H9 (cell line): ENCODE data around the gene GRIA4. TPM values are rescaled to one million over a fixed set of nuclear protein-coding genes. Genes with fewer than 3 reads are reported as not detected.

Experiments used
- DNase-seq: peaks from one replicate; pipeline ENCODE4 v3.0.0-alpha.2; 2017
- H2AFZ ChIP-seq: one replicate; pipeline ENCODE4 v1.6.1; 2013; ENCODE audit warnings: mild to moderate bottlenecking, low read length, control low read depth, moderate library complexity
- H2AK5ac ChIP-seq: 2 replicates; pipeline ENCODE4 v1.6.1; 2013; ENCODE audit warnings: low read length, control low read depth, mixed read lengths; ENCODE audit not compliant: insufficient read length
- H2BK120ac ChIP-seq: one replicate; pipeline ENCODE4 v1.6.1; 2013; ENCODE audit warnings: low read depth, mild to moderate bottlenecking, low read length, control low read depth, inconsistent platforms; ENCODE audit not compliant: poor library complexity, severe bottlenecking
- H2BK12ac ChIP-seq: 2 replicates; pipeline ENCODE4 v1.6.1; 2013; ENCODE audit warnings: low read length, control low read depth, mixed read lengths, low read depth; ENCODE audit not compliant: insufficient read length
- H2BK15ac ChIP-seq: 2 replicates; pipeline ENCODE4 v1.6.1; 2013; ENCODE audit warnings: low read depth, low read length, control low read depth
- H2BK20ac ChIP-seq: one replicate; pipeline ENCODE4 v1.6.1; 2013; ENCODE audit warnings: low read depth, mild to moderate bottlenecking, low read length, control low read depth, inconsistent platforms; ENCODE audit not compliant: poor library complexity, severe bottlenecking
- H2BK5ac ChIP-seq: 2 replicates; pipeline ENCODE4 v1.6.1; 2013; ENCODE audit warnings: low read length, control low read depth, mixed read lengths; ENCODE audit not compliant: insufficient read length
- H3K14ac ChIP-seq: 2 replicates; pipeline ENCODE4 v1.6.1; 2013; ENCODE audit warnings: low read length, control low read depth; ENCODE audit not compliant: insufficient read depth
- H3K18ac ChIP-seq: 2 replicates; pipeline ENCODE4 v1.6.1; 2013; ENCODE audit warnings: low read depth, mild to moderate bottlenecking, mixed read lengths, low read length, control low read depth; ENCODE audit not compliant: insufficient read length
- H3K23ac ChIP-seq: 2 replicates; pipeline ENCODE4 v1.6.1; 2013; ENCODE audit warnings: low read length, control low read depth, mixed read lengths, low read depth; ENCODE audit not compliant: insufficient read length
- H3K23me2 ChIP-seq: 2 replicates; pipeline ENCODE4 v1.6.1; 2013; ENCODE audit warnings: low read depth, mild to moderate bottlenecking, mixed read lengths, low read length, control low read depth; ENCODE audit not compliant: insufficient read length, poor library complexity, severe bottlenecking
- H3K27ac ChIP-seq: 2 replicates; pipeline ENCODE4 v1.5.1; 2013; ENCODE audit warnings: low read length, control low read depth, mixed read lengths, low read depth; ENCODE audit not compliant: insufficient read length
- H3K27me3 ChIP-seq: 2 replicates; pipeline ENCODE4 v1.6.1; 2013; ENCODE audit warnings: low read length, control low read depth, inconsistent platforms; ENCODE audit not compliant: insufficient read depth
- H3K4ac ChIP-seq: 2 replicates; pipeline ENCODE4 v1.6.1; 2013; ENCODE audit warnings: low read depth, mild to moderate bottlenecking, control low read depth, inconsistent platforms, low read length, moderate library complexity
- H3K4me1 ChIP-seq: 2 replicates; pipeline ENCODE4 v1.6.1; 2013; ENCODE audit warnings: low read length, control low read depth, inconsistent platforms; ENCODE audit not compliant: insufficient read depth
- H3K4me2 ChIP-seq: 2 replicates; pipeline ENCODE4 v1.6.1; 2013; ENCODE audit warnings: low read length, control low read depth, mixed read lengths; ENCODE audit not compliant: insufficient read length, insufficient read depth
- H3K56ac ChIP-seq: 2 replicates; pipeline ENCODE4 v1.6.1; 2013; ENCODE audit warnings: low read depth, mild to moderate bottlenecking, mixed read lengths, low read length, control low read depth; ENCODE audit not compliant: insufficient read length
- H3K79me1 ChIP-seq: 2 replicates; pipeline ENCODE4 v1.6.1; 2013; ENCODE audit warnings: low read depth, mild to moderate bottlenecking, moderate library complexity, low read length, control low read depth, inconsistent platforms; ENCODE audit not compliant: insufficient read depth, poor library complexity, severe bottlenecking
- H3K79me2 ChIP-seq: 2 replicates; pipeline ENCODE4 v1.6.1; 2013; ENCODE audit warnings: low read length, control low read depth, inconsistent platforms; ENCODE audit not compliant: insufficient read depth
- H3K9ac ChIP-seq: 2 replicates; pipeline ENCODE4 v1.6.1; 2013; ENCODE audit warnings: low read length, control low read depth, mixed read lengths; ENCODE audit not compliant: insufficient read length; ENCODE audit errors: extremely low read depth
- H3K9me3 ChIP-seq: one replicate; pipeline ENCODE4 v1.6.1; 2013; ENCODE audit warnings: low read depth, low read length, inconsistent platforms; ENCODE audit not compliant: control insufficient read depth
- H3T11ph ChIP-seq: one replicate; pipeline ENCODE4 v1.6.1; 2013; ENCODE audit warnings: mild to moderate bottlenecking, low read length, control low read depth, inconsistent platforms
- H4K20me1 ChIP-seq: one replicate; pipeline ENCODE4 v1.6.1; 2013; ENCODE audit not compliant: control insufficient read depth, insufficient read length, insufficient read depth
- H4K5ac ChIP-seq: 2 replicates; pipeline ENCODE4 v1.6.1; 2013; ENCODE audit warnings: low read depth, mild to moderate bottlenecking, mixed read lengths, low read length, control low read depth; ENCODE audit not compliant: insufficient read length
- H4K8ac ChIP-seq: replicated peaks from 2 replicates; pipeline ENCODE4 v1.6.1; 2013; ENCODE audit warnings: low read length, control low read depth, mixed read lengths, low read depth; ENCODE audit not compliant: insufficient read length
- H4K91ac ChIP-seq: 2 replicates; pipeline ENCODE4 v1.6.1; 2013; ENCODE audit warnings: low read depth, mild to moderate bottlenecking, moderate library complexity, mixed read lengths, low read length, control low read depth; ENCODE audit not compliant: insufficient read length
- H3K27ac Mint-ChIP-seq, 3 experiments: 2 replicates in 2 of 3; 3 replicates in 1 of 3; pipeline ENCODE4 v1.8.0; 2020 to 2021; ENCODE audit warnings: mixed read lengths in 3 of 3, mild to moderate bottlenecking in 1 of 3, moderate library complexity in 1 of 3
- H3K27me3 Mint-ChIP-seq: 2 replicates; pipeline ENCODE4 v1.8.0; 2021; ENCODE audit warnings: low read depth, mild to moderate bottlenecking, moderate library complexity, mixed read lengths
- H3K36me3 Mint-ChIP-seq, 3 experiments: 2 replicates in 2 of 3; 3 replicates in 1 of 3; pipeline ENCODE4 v1.8.0; 2020 to 2021; ENCODE audit warnings: low read depth in 3 of 3, mixed read lengths in 3 of 3; ENCODE audit not compliant: insufficient read depth in 1 of 3
- H3K4me1 Mint-ChIP-seq, 2 experiments: 2 replicates each; pipeline ENCODE4 v1.8.0; 2020; ENCODE audit warnings: mixed read lengths in 2 of 2
- H3K4me3 Mint-ChIP-seq, 2 experiments: 2 replicates in 1 of 2; 3 replicates in 1 of 2; pipeline ENCODE4 v1.8.0; 2020 to 2021; ENCODE audit warnings: mild to moderate bottlenecking in 2 of 2, mixed read lengths in 2 of 2, moderate library complexity in 1 of 2
- H3K9me3 Mint-ChIP-seq, 2 experiments: 2 replicates in 1 of 2; 3 replicates in 1 of 2; pipeline ENCODE4 v1.8.0; 2020; ENCODE audit warnings: mild to moderate bottlenecking in 2 of 2, mixed read lengths in 2 of 2, moderate library complexity in 1 of 2
- CTCF ChIP-seq: fragments of 200-600 bp; sonication (generic); conservative IDR thresholded peaks from 3 replicates; pipeline ENCODE4 v1.8.0; 2021; ENCODE audit warnings: antibody characterized with exemption, mild to moderate bottlenecking
- total RNA-seq: library from RNA; stranded (reverse); gene quantifications from 2 replicates; pipeline ENCODE4 v1.2.1, GENCODE V29; 2021

The GRIA4 gene
- total RNA-seq, 1 experiment from 2014 or later: 0.83 TPM

GRCh38 chr11:105858841-105859240 lies 249.0 kb downstream of the GRIA4 start:
- Mint-ChIP-seq H3K4me3 (no peak overlapping the region), H3K9me3 (no peaks in the 10 kb centered on the region), H3K27ac (no peak overlapping the region), H3K27me3 (no peaks in the 10 kb centered on the region; the same call in 1 of the 2 replicates), H3K4me1 (peaks cover 4 to 8% of the 10 kb centered on the region in 2 experiments), H3K36me3 (no peaks in the 10 kb centered on the region)
- Histone ChIP-seq H3K18ac (no peak overlapping the region), H3K79me1 (no peaks in the 10 kb centered on the region), H2BK15ac (no peak overlapping the region), H2AFZ (no peak overlapping the region), H3K4ac (no peak overlapping the region), H3K9me3 (no peaks in the 10 kb centered on the region), H3K79me2 (no peaks in the 10 kb centered on the region), H4K8ac (no peak overlapping the region), H3K23me2 (no peaks in the 10 kb centered on the region), H2BK5ac (no peak overlapping the region), H2BK120ac (no peak overlapping the region), H3K27me3 (no peaks in the 10 kb centered on the region), H3K56ac (no peak overlapping the region), H4K20me1 (no peaks in the 10 kb centered on the region), H3K27ac (no peak overlapping the region), H4K91ac (no peak overlapping the region), H3T11ph (no peak overlapping the region), H3K4me1 (no peaks in the 10 kb centered on the region), H3K14ac (no peak overlapping the region), H2AK5ac (no peak overlapping the region), H4K5ac (no peak overlapping the region), H2BK20ac (no peak overlapping the region), H3K23ac (no peak overlapping the region), H3K9ac (no peak overlapping the region), H3K4me2 (no peak overlapping the region), H2BK12ac (no peak overlapping the region)
- DNase-seq: no peak
- no peak for TF ChIP-seq CTCF
